ENCODE measurements around the gene OGFOD2. TPM values are rescaled to one million over a fixed set of nuclear protein-coding genes. Genes with fewer than 3 reads are reported as not detected.

OGFOD2 gene
- total and polyA plus RNA-seq, 9 of the 15 experiments (the other 6 are each of a cell fraction or from before 2014, with no cell fraction given): 1.4 to 111 (median 18.5) TPM

GRCh38 chr12:122943196-122943595 lies 31.8 kb upstream of the OGFOD2 start:
- H2AFZ ChIP-seq (ENCODE audit: low read depth, low read length): no peak overlapping the region
- H3K36me3 ChIP-seq (ENCODE audit: control insufficient read depth, insufficient read depth, low read length): no peaks in the 10 kb centered on the region; the same call in 2 of the 3 replicates
- no peaks in the 10 kb centered on the region for H3K79me2 ChIP-seq (ENCODE audit: control insufficient read depth, insufficient read depth, low read length)
- H3K4me2 ChIP-seq (ENCODE audit: insufficient read depth, low read length): no peak overlapping the region
- in situ Hi-C loops (cut with MboI) (no loop called here), intact Hi-C loops (cut with micrococcal nuclease) (no loop called here)
- ChIA-PET CTCF (ENCODE audit: low intra/inter-chr PET ratio) (no interaction called here), POLR2A (interaction anchor here (0.7 kb wide), 1 partner anchor 21 kb away, joined by 3 read pairs; no protein-coding TSS in a partner anchor)
- TF ChIP-seq WHSC1 (IDR thresholded peaks at IDR 0.05; ENCODE audit: low read length): peak; percentile 57
- TF ChIP-seq GATAD2B (IDR thresholded peaks at IDR 0.05; ENCODE audit: borderline replicate concordance): no peak
- no peak overlapping the region for H3K27ac ChIP-seq (ENCODE audit: extremely low read depth, low read depth, low read length)
- BruUV-seq (replicated peaks): no TSS peak
- no peaks in the 10 kb centered on the region for H3K27me3 ChIP-seq (ENCODE audit: control insufficient read depth in 2 of 2, insufficient read depth in 2 of 2, low read length in 2 of 2)
- H3K4me3 ChIP-seq: no peak overlapping the region
- no peaks in the 10 kb centered on the region for H4K20me1 ChIP-seq (replicated peaks; ENCODE audit: control insufficient read depth, insufficient read depth, low read length)
- no peaks in the 10 kb centered on the region for H3K9me1 ChIP-seq (ENCODE audit: control insufficient read depth, insufficient read depth, low read length)
- FAIRE-seq (no peak), ATAC-seq (no peak), DNase-seq (ENCODE audit: extremely low read depth in 1 of 4, low spot score in 3 of 4) (no peak)
- 69% methylated on average over 13 of the region's 13 CpGs for whole genome bisulfite sequencing (ENCODE audit: insufficient coverage, low coverage, missing lambda C conversion rate)
- H3K4me1 ChIP-seq (replicated peaks in 1 of 2; ENCODE audit: control insufficient read depth in 2 of 2, insufficient read depth in 2 of 2, low read length in 2 of 2): peaks cover 6 to 37% of the 10 kb centered on the region in 2 experiments; a peak in 4 of 5 replicates
- peak overlapping the region in 1 of 2 experiments; percentile 14; a peak in 1 of 4 replicates for H3K9ac ChIP-seq (ENCODE audit: insufficient read depth in 1 of 2, low read depth in 2 of 2, low read length in 2 of 2)
- no peaks in the 10 kb centered on the region for H3K9me3 ChIP-seq (replicated peaks; ENCODE audit: control insufficient read depth, insufficient read depth, low read depth, low read length)

- intact Hi-C loops (cut with micrococcal nuclease): no loop called here
- no peak for DNase-seq (ENCODE audit: extremely low read depth in 1 of 4, low spot score in 3 of 4)
- no peak overlapping the region for H2AFZ ChIP-seq (ENCODE audit: low read depth, low read length)
Observed at GRCh38 chr12:122944605-122945592, 30.1 kb upstream of the OGFOD2 start.

More at GRCh38 chr12:122944605-122945592, 30.1 kb upstream of the OGFOD2 start:
- Histone ChIP-seq H3K9ac (ENCODE audit: insufficient read depth in 1 of 2, low read depth in 2 of 2, low read length in 2 of 2) (peak overlapping the region in 1 of 2 experiments; percentile 11; a peak in 2 of 4 replicates), H3K4me1 (replicated peaks in 1 of 2; ENCODE audit: control insufficient read depth in 2 of 2, insufficient read depth in 2 of 2, low read length in 2 of 2) (peaks cover 6 to 44% of the 10 kb centered on the region in 2 experiments; a peak in 4 of 5 replicates), H4K20me1 (replicated peaks; ENCODE audit: control insufficient read depth, insufficient read depth, low read length) (no peaks in the 10 kb centered on the region), H3K27me3 (ENCODE audit: control insufficient read depth in 2 of 2, insufficient read depth in 2 of 2, low read length in 2 of 2) (no peaks in the 10 kb centered on the region), H3K9me1 (ENCODE audit: control insufficient read depth, insufficient read depth, low read length) (no peaks in the 10 kb centered on the region), H3K36me3 (ENCODE audit: control insufficient read depth, insufficient read depth, low read length) (no peaks in the 10 kb centered on the region), H3K4me3 (no peak overlapping the region), H3K27ac (ENCODE audit: extremely low read depth, low read depth, low read length) (no peak overlapping the region), H3K4me2 (ENCODE audit: insufficient read depth, low read length) (no peak overlapping the region), H3K9me3 (replicated peaks; ENCODE audit: control insufficient read depth, insufficient read depth, low read depth, low read length) (no peaks in the 10 kb centered on the region), H3K79me2 (ENCODE audit: control insufficient read depth, insufficient read depth, low read length) (no peaks in the 10 kb centered on the region)
- 68% methylated on average over 14 of the region's 14 CpGs for WGBS (ENCODE audit: insufficient coverage, low coverage, missing lambda C conversion rate)
- TF ChIP-seq NCOR1 (IDR thresholded peaks at IDR 0.05): no peak
- TF ChIP-seq DIDO1 (tag; IDR thresholded peaks at IDR 0.05; ENCODE audit: low read depth): no peak
- peak; percentile 54; the same call in 1 of the 2 replicates for TF ChIP-seq ZNF263 (CRISPR knock-in tag; IDR thresholded peaks at IDR 0.05; ENCODE audit: borderline replicate concordance)
- TF ChIP-seq ZC3H11A (IDR thresholded peaks at IDR 0.05; ENCODE audit: low read depth, low read length): no peak
- no peak for TF ChIP-seq LCOR (CRISPR knock-in tag; IDR thresholded peaks at IDR 0.05)
- TF ChIP-seq ZFP36 (IDR thresholded peaks at IDR 0.05; ENCODE audit: low read depth, low read length, partially characterized antibody): peak; percentile 71
- CTCF ChIA-PET (ENCODE audit: low intra/inter-chr PET ratio): no interaction called here
- ATAC-seq (no peak), FAIRE-seq (no peak)
- no TSS peak for BruUV-seq (replicated peaks)
- in situ Hi-C loops (cut with MboI): no loop called here
- POLR2A ChIA-PET: interaction anchor here (0.7 to 1.2 kb wide), 4 partner anchors 46 to 456 kb away, joined by 3 read pairs; no protein-coding TSS in a partner anchor

Measured in K562 (cell line).